Activated T-cell treated with anti-CD3 and anti-CD28 coated beads for 24 hours (primary cell): ENCODE data around the gene LENG1.

Experiments
- DNase-seq: peaks from one replicate; pipeline ENCODE4 v3.0.0-alpha.2; 2020; ENCODE audit warnings: low read depth

Gene LENG1

DNA sequence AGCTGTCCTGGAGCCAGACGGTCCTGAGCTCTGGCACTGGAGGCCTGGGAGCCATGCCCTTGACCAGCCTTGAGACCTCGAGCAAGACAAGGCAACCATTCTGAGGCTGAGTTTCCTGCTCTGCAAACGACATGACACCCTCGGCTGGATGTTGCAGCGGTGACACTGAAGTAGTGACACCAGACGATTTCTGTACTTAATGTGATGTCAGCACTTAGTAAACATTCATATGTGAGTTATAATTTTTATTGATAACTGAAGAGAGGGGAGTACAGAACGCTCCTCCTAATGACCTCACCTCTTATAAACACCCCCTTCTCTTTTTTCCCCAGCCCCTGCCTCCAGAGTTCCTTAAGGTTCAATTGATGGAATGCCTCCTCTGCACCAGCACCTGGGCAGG is 51.0 kb downstream of the LENG1 start:
- DNase-seq, result no peak

DNA sequence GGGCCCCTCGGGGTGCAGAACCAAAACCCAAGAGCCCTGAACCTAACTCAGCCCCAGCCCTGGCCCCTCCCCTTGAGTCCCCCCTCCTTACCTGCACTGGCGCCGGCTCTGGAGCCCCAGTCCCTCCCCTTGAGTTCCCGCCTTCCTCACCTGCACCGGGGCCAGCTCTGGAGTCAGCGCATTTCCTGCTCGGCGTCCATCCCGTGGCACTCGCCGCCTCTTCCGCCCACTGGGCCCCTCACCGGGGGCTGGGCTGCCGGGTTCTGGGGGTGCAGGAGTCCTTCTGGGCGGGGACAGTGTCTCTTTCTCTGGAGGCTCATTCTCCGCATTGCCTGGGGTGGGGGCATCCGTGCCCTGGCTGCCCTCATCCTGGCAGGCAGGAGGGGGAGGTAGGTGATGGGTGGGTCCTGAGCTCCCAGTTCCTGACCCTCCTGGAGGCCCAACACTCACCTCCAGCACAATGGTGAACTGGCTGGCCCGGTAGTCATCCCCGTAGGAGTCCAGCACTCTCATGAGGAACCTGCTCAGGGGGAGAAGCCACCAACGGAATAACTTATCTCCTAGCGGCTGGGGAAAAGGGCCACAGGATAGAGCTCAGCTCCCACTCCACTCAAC is 51.5 kb downstream of the LENG1 start:
- no peak for DNase-seq

DNA sequence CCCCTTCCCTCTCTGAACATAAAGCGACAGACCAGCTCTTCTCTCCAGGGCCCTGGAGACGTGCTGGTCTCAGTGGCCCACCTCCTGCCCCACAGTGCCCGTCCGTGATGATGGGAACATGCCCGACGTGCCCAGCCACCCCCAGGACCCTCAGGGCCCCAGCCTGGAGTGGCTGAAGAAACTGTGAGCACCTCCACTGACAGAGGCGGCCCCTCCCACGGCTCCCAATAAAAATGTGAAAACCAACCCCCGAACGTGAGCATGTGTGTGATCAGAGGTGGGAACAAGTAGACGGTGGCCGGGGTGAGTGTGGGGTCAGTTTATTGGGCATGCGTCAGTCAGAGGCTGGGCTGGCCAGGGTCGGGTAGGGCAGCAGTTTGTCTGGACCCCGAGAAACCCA is 52.8 kb downstream of the LENG1 start:
- DNase-seq, result no peak

DNA sequence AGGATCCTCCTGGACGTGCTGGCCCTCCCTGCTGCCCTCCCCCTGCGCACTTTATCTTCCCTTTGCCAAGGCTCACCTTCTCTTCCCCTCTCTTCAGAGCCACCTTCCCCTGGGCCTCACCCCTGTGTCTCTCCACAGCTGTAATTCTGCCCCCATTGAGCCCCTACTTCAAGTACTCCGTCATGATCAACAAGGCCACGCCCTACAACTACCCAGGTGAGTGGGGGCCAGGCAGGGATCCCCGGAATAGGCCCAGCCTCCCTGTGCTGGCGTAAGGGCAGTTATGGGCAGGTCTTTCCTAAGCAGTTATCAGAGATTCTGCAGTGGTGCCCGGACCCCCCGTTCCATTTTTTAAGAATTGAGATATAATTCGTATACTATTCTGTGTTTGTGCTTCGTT is 53.7 kb downstream of the LENG1 start:
- DNase-seq, result no peak
